ENCODE results near the gene DNAJC11.
"Not testable (repeated sequence)": the region's sequence is repeated elsewhere in the genome, so short reads cannot be mapped to it uniquely, and the experiment has no call there.

DNAJC11 gene, protein sequence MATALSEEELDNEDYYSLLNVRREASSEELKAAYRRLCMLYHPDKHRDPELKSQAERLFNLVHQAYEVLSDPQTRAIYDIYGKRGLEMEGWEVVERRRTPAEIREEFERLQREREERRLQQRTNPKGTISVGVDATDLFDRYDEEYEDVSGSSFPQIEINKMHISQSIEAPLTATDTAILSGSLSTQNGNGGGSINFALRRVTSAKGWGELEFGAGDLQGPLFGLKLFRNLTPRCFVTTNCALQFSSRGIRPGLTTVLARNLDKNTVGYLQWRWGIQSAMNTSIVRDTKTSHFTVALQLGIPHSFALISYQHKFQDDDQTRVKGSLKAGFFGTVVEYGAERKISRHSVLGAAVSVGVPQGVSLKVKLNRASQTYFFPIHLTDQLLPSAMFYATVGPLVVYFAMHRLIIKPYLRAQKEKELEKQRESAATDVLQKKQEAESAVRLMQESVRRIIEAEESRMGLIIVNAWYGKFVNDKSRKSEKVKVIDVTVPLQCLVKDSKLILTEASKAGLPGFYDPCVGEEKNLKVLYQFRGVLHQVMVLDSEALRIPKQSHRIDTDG

DNA sequence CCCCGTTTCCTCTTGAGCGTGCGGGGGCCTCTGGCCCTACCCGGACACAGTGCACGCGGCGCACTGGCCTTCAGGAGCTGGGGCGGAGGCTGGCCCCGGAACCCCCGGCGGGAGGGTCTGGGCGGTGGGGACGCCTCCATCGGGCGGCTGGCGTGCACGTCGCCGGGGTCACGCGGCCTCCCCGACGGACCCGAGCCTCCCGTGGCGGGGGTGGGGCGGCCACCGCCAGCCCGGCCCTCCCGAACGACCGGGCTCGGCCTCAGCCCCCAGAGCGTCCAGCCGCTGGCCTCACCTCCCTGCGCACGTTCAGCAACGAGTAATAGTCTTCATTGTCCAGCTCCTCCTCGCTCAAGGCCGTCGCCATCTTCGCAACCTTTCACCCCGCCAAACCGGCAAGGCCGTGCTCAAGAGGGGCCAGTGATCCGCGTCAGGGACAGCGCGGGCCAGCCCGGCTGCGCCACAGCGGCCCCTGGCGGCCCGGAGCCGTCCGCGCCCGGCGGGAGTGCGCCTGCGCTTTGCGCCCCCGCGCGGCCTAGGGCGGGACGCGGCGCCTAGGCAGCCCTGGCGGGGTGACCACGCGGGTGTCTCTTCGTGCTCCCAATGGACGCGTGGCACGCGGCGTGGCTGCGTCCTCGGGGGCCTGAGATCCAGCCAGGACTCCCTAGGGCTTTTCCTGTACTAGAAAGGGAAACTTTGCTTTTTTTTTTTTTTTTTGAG is at the start of gene DNAJC11:
Gene DNAJC11, minus strand, starts transcription at position 380 of the 717 bp plus-strand sequence. Its CDS starts 16 bp downstream, at position 364.
- peak; percentile 92 for DNase-seq

DNA sequence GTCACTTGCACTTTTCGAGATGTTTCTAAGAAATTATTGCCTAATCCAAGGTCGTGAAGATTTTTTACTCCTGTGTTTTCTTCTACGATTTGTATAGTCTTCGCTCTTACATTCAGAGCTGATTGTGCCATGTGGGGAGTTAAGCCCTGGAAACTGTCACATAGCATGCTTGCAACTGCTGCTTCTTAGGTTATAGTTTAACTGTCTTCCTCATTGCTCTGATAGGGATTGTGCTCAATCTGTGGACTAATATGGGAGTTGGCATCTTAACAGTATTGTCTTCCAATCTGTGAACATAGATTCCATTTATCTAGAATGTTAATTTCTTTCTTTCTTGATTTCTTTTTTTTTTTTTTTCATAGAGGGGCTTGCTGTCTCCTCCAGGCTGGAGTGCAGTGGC is 48.9 kb upstream of the DNAJC11 start:
- no peak for DNase-seq

DNA sequence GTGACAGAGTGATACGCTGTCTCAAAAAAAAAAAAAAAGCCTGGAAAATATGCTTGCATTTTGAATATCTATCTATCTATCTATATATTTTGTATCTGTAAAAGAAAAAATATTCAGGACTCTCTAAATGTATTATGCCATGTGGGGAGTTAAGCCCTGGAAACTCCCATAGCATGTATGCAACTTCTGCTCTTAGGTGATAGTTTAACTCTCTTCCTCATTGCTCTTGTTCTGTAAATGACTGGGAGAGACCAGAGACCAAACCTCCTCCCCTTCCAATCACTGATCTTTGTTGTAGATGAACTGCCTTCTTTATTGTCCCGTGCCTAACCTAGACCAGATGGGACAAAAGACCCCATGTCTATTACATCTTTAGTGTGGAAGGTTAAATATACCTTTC is 46.1 kb upstream of the DNAJC11 start:
- no peak for DNase-seq

DNA sequence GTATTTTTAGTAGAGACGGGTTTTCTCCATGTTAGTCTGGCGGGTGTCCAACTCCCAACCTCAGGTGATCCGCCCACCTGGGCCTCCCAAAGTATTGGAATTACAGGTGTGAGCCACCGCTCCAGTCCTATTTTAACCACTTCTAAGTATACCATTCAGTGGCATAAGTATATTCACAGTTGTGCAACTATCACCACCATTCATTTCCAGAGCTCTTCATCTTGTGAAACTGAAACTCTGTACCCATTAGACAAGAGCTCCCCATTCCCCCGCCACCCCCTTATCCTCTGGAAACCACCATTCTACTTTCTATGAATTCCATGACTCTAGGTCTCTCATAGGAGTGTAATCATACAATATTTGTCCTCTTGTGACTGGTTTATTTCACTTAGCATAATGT is 43.5 kb upstream of the DNAJC11 start:
- DNase-seq: no peak

DNA sequence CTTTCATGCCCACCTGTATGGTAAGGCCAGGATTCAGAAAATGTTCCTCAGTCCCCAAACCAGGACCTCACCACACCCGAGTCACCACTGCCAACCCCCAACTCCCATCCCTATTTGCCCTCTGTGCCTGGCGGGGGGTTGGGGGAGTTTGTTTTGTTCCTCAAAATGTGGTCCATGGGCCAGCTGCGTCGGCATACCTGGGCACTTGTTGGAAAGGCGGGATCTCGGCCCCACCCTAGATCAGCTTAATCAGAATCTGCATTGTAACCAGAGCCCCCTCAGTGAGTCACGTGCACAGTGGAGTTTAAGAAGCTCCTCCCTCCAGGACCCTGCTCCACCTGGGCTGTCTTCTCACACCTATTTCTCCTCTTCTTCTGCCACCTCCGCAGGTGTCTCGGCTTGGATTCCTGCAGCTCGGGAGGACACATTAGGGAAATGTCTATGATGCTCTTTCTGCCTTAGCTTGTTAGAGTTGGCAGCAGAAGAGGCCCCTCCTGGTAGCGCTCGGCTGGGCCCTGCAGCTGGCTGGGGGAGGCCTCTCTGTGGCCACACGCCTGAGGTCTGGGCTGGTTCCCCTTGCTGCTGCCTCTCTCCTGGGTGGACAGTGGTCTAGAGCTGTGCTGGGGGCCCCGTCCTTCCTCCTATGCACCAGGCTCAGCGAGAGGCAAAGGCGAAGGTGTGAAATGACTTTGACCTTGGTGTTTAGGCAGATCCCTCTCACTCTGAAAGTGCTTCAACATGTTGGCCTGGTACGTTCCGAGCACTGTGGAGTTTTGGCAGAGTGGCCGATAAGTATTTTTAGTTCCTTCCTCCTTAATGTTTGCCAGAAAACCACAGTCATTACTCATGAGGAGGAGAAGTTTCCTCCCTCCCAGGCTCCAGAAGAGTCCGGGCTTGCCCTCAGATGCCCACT is 41.8 kb upstream of the DNAJC11 start:
- DNase-seq: no peak

DNA sequence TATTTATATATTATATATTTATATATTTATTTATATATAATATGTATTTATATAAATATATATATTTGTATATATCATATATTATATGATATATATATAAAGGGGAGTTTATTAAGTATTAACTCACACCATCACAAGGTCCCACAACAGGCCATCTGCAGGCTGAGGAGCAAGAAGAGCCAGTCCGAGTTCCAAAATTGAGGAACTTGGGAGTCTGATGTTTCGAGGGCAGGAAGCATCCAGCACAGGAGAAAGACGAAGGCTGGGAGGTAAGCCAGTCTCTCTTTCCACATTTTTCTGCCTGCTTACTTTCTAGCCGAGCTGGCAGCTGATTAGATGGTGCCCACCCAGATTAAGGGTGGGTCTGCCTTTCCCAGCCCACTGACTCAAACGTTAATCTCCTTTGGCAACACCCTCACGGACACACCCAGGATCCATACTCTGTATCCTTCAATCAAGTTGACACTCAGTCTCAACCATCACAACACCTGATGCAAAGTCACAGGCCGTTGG is 41.1 kb upstream of the DNAJC11 start:
- DNase-seq: peak; percentile 56

DNA sequence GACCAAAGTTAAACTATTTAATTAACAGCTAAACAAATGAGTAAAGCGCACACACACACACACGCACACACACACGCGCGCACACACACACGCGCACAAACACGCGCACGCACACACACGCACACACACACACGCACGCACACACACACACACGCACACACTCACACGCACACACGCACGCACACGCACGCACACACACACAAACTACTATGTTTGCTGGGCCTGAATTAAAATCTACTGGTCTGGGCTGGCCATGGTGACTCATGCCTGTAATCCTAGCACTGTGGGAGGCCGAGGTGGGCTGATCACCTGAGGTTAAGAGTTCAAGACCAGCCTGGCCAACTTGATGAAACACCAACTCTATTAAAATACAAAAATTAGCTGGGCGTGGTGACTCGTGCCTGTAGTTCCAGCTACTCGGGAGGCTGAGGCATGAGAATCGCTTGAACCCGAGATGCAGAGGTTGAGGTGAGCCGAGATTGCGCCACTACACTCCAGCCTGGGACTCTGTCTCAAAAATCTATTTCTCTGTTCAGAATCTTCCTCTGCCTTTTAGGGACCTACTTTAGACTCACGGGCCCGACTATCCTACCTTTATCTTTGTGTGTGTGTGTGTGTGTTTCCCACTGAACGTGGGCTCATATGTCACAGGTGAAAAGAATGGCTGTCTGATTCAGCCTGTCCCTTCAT is 37.5 kb upstream of the DNAJC11 start:
- no peak for DNase-seq

DNA sequence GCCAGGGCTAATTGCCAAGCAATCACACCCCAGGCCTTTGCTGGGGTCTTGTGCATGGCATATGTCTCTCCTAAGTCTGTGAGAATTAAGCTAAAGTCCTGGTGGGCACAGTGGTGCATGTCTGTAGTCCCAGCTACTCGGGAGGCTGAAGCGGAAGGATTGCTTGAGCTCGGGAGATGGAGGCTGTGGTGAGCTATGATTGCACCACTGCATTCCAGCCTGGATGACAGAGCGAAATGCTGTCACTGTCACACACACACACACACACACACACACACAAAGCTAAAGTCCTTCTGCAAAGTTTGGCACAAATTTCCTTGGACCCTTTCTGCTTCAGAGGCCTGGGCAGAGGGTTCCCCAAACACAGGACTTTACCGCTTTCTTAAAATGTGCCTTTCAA is 31.3 kb upstream of the DNAJC11 start:
- DNase-seq: no peak

DNA sequence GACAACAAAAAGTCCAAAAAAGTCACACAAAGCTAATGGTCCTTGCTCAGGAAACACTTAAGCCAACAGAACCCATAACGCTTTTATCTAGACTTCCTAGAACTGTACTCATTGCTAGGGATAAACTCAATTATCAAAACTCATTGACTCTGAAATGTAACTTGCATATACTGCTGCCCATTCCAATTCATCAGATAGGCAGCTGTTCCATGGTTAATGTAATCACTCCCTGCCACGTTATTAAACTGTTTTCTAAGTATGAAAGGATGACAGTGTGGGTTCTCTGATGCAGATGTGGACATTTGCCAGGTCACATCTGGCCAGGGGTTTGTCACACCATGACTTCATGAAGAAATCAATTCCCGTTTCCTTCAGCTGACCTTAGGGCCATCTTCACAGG is 30.3 kb upstream of the DNAJC11 start:
- no peak for DNase-seq

DNA sequence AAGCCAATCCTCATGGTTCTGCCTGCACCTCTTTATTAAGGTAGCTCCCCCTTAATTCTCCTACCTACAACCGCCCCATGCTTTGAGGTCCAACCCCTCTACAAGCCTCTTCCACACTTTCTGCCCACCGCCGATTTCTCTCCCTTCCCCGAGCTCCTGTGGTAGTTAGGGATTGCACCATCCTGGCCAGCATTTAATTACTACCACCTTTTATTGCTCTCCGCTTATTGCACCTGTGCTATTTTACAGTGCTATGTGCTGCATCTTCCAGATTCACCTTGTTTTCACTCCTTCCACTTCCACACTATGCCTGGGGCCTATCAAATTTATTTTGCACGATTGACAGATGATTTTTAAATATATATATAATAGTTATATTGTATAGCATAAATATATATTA is 29.3 kb upstream of the DNAJC11 start:
- no peak for DNase-seq

DNA sequence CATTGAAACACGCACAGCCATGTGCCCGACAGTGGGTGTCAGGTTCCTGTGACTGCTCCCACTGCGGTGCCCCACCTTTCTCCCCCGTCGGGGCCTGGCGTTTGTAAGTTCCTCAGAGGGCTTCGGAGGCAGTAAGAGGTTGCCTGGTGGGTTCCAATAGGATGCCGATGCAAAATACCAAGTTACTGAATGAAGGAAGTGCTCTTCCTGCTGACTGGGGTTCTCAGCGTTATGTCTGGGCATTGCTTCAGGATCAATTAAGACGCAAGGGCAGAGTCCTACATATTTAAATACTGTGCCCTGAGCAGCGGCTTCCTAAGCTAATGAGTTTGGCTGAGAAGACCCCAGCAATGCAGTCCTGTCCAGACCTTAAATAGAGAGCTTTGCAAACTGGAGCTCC is 28.9 kb upstream of the DNAJC11 start:
- no peak for DNase-seq

DNA sequence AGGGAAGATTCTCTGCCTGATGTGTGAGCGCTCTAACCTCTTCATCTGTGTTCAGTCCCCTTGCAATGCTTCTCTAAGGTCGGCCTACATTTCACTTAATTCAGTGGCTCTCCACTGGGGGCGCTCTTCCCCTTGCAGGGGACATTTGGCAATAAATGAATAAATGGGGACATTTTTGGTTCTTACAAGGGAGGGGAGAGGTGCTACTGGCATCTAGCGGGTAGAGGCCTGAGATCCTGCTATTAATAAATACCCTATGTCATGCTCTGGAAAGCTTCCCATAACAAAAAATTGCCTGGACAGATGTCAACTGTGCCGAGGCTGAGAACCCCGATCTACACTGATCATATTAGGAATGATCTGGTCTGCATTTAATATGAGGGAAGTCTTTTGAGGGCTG is 25.9 kb upstream of the DNAJC11 start:
- peak; percentile 84 for DNase-seq

DNA sequence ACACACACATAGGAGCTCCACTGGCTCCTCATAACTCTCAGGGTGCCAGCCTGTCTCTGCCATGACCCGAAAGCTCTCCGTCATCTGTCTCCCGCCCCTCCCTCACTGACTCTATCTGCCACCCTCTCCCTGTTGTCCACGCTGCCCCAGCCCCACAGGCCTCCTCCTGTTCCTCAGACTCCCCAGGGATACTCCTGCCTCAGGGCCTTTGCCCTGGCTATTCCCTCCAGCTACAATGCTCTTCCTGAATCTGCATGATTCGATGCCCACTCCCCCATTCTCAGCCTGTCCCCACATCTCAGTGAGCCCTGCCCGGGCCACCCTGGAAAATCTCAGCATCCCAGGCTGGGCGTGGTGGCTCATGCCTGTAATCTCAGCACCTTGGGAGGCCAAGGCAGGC is 24.6 kb upstream of the DNAJC11 start:
- no peak for DNase-seq

DNA sequence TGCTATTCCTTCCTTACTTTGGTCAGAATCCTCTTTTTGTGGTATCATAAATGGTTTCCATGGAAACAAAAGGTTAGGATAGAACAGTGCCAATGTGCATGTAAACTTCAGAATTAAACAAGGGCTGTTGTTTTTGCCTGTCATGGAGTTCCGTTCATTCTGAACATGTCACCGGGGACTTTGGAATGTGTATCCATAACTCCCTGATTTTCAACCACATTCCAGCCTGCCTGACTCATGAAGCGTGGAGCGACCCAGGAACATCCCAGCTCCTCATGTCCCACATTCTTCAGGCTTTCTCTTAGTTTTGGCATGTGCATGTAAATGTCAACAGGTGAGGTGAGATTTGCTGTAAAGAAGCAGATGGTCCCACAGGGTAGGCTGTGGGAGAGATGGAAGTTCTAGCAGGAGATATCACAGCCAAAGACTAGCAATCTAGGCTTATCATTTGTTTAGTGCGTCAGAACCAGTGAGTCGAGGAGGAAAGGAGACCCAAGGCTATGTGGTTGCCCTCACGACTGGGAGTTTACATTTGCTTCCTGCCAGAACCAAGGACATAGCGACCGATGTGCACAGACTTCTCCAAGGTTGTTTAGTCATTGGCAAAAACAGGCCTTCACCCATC is 23.0 kb upstream of the DNAJC11 start:
- no peak for DNase-seq

DNA sequence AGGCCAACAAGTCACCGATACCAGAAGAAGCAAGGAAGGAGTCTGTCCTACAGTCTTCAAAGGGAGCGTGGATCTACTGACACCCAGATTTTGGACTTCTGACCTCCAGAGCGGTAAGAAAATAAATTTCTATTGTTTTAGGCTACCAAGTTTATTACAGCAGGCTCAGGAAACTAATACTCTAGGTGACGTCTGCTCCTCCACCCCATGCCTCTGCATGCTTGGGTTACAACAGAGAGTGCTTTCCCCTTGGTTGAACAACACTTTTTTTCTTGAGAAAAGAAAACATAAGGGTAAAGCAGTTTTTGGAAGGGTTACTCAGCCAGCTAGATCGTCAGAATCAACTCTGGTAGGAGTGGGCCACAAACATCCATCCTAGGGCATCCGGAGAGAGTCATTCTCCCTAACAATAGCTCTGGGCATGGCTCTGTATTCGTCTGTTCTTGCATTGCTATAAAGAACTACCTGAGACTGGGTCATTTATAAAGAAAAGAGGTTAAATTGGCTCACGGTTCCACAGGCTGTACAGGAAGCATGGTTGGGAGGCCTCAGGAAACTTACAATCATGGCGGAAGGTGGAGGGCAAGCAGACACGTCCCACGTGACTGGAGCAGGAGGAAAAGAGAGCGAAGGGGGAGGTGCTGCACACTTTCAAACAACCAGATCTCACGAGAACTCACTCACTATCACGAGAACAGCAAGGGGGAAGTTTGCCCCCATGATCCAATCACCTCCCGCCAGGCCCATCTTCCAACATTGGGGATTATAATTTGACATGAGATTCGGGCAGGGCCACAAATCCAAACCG is 22.2 kb upstream of the DNAJC11 start:
- no peak for DNase-seq

DNA sequence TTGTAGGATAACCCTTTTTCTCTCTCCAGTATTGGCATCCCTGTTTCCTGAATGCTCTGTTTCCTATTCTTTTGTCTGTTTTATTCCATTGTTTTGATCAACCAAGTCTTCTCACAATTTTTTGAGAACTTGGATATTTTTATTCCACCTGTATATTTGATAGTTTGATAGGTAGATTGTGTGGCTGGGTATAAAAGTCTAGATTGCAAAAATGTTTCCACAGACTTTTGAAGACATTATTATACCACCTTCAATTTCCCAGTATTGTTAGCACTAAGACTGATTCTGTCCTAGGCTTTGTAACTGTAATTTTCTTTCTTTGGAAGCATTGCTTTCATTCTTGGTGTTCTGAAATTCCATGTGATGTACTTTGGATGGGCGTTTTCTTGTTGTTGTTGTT is 9.6 kb upstream of the DNAJC11 start:
- no peak for DNase-seq

DNA sequence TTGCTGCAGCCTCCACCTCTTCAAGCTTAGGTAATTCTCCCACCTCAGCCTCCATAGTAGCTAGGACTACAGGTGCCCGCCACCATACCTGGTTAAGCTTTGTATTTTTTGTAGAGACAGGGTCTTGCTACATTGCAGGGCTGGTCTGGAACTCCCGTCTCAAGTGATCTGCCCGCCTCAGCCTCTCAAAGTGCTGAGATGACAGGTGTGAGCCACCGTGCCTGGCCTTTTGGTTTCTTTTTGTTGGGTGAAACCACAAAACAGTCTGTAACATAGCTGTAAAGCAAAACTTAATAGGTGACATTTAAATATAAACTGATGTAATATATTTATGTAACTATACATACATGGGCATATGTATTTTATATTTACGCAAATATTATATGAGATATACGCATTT is 3.1 kb upstream of the DNAJC11 start:
- DNase-seq: no peak

DNA sequence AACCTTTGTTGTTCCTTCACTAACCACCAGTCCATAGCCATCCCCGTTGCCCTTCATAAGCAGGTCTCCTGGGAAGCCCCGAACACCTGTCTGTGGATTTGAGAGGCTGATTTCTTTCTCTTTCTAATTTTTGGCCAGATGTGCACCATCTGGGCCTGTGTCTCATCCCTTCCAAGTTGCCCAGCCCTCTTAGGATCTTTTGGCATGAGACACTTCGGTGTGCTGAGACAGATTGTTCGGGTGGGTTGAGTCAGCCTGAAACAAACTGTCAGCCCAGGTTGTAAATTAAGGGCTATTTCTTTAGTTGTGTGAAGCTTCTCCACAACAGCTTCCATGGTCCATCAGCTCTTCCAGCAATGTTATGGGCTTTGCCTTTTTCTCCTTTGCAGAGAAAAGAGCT is 1.4 kb upstream of the DNAJC11 start:
- peak; percentile 78 for DNase-seq

DNA sequence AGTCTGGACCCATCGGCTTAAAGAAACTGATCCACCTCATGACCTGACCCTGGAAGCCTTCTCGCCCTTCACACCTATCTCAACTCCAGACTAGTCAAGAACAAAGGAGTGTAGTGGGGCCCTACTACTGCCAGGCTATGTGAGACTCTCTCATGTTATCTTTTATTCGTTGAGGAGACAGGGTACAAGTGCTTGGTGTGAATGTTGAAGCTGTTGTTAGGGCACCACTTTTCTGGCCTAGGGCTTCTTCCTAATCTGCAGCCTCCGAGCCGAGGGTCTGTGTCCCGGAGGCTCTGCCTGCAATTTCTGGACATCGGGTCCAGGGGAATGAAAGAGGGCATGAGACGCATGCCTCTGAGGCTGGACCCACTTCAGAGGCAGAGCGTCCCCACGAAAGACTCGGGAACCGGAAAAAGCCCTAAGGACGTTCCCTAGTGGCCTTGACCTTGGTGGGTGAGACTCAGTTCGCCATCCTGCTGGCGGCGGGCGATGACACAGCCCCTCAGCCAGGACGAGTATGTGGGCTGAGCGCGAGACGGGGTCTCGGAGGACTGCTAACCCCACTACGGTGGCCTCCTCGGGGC is 671 bp downstream of the DNAJC11 start:
- DNase-seq: peak; percentile 29

DNA sequence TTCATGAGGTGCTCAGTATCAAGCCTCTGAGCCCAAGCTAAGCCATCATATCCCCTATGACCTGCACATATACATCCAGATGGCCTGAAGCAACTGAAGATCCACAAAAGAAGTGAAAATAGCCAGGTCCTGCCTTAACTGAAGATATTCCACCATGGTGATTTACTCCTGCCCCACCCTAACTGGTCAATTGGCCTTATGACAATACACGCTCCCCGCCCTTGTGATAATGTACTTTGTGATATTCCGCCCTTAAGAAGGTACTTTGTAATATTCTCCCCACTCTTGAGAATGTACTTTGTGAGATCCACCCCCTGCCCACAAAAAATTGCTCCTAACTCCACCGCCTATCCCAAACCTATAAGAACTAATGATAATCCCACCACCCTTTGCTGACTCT is 1.7 kb downstream of the DNAJC11 start:
- not testable (repeated sequence) for DNase-seq

All from NCI-H82 (cell line).